PC-9 (cell line): ENCODE measurements around the gene TAF11L3. TPM values are rescaled to one million over a fixed set of nuclear protein-coding genes. Genes with fewer than 3 reads are reported as not detected.
"Not testable (repeated sequence)": the region's sequence is repeated elsewhere in the genome, so short reads cannot be mapped to it uniquely, and the experiment has no call there.

Experiments used
- BruUV-seq: library from RNA; stranded (reverse); fragments of 400-500 nt; replicated peaks from 2 replicates; lab custom pipeline; 2021; lab: Mats Ljungman, UMichigan
- CTCF ChIA-PET: fragments of 300-600 bp; sonication (Branson Sonifier 250); formaldehyde crosslinking; loops from one replicate; lab custom pipeline; 2022; ENCODE audit warnings: antibody characterized with exemption; lab: Charles Lee
- POLR2A ChIA-PET: fragments of 300-600 bp; sonication (Branson Sonifier 250); formaldehyde crosslinking; loops from one replicate; lab custom pipeline; 2022; ENCODE audit warnings: antibody characterized with exemption; ENCODE audit not compliant: unreplicated experiment; lab: Charles Lee
- DNase-seq, 2 experiments: peaks; one replicate each; pipeline versions ENCODE4 v3.0.0 to v3.0.0-alpha.2; 2015 to 2022; ENCODE audit warnings: mixed read lengths in 1 of 2
- H2AFZ ChIP-seq: fragments of 200-600 bp; sonication (generic); 2 replicates; pipeline ENCODE4 v1.8.1; 2017; ENCODE audit warnings: antibody characterized with exemption
- H3F3A ChIP-seq: fragments of 200-600 bp; sonication (generic); 2 replicates; pipeline ENCODE4 v1.8.1; 2017; ENCODE audit warnings: antibody characterized with exemption, mild to moderate bottlenecking, low read depth; ENCODE audit not compliant: insufficient read depth
- H3K27ac ChIP-seq: fragments of 200-600 bp; sonication (generic); 2 replicates; pipeline ENCODE4 v1.6.1; 2016; ENCODE audit warnings: mixed run types
- H3K27me3 ChIP-seq: fragments of 200-600 bp; sonication (generic); 2 replicates; pipeline ENCODE4 v1.6.1; 2016; ENCODE audit warnings: low read depth, mixed run types; ENCODE audit not compliant: insufficient read depth
- H3K36me3 ChIP-seq: fragments of 200-600 bp; sonication (generic); 2 replicates; pipeline ENCODE4 v1.6.1; 2016; ENCODE audit warnings: low read depth, mixed run types
- H3K4me1 ChIP-seq: fragments of 200-600 bp; sonication (generic); replicated peaks from 2 replicates; pipeline ENCODE4 v1.6.1; 2016; ENCODE audit warnings: mixed run types; ENCODE audit not compliant: insufficient read depth
- H3K4me2 ChIP-seq: fragments of 200-600 bp; sonication (generic); 2 replicates; pipeline ENCODE4 v1.6.1; 2017; ENCODE audit warnings: mixed run types
- H3K4me3 ChIP-seq: fragments of 200-600 bp; sonication (generic); 2 replicates; pipeline ENCODE4 v1.6.1; 2016; ENCODE audit warnings: mixed run types
- H3K79me2 ChIP-seq: fragments of 200-600 bp; sonication (generic); 2 replicates; pipeline ENCODE4 v1.6.1; 2017; ENCODE audit warnings: low read depth, mixed run types
- H3K9me2 ChIP-seq: fragments of 200-600 bp; sonication (generic); 2 replicates; pipeline ENCODE4 v1.8.1; 2017; ENCODE audit warnings: mild to moderate bottlenecking; ENCODE audit not compliant: insufficient read depth
- H3K9me3 ChIP-seq: fragments of 200-600 bp; sonication (generic); 2 replicates; pipeline ENCODE4 v1.8.1; 2016; ENCODE audit warnings: low read depth; ENCODE audit not compliant: insufficient read depth
- H4K20me1 ChIP-seq: fragments of 200-600 bp; sonication (generic); 2 replicates; pipeline ENCODE4 v1.8.1; 2017; ENCODE audit not compliant: insufficient read depth
- EZH2 ChIP-seq: fragments of 200-600 bp; sonication (generic); IDR thresholded peaks from 2 replicates; pipeline ENCODE4 v1.8.0; 2017; ENCODE audit warnings: antibody characterized with exemption, low read depth
- intact Hi-C: fragments of 100-400 bp; cut with micrococcal nuclease; formaldehyde crosslinking; loops from one replicate; pipeline ENCODE4 v1.10.0; 2022; ENCODE audit not compliant: unreplicated experiment
- total RNA-seq: library from RNA; stranded (reverse); gene quantifications from 2 replicates; pipeline ENCODE4 v1.2.3, GENCODE V29; 2021
- TF ChIP-seq, protein P1 (sequence below): fragments of 200-600 bp; sonication (generic); conservative IDR thresholded peaks from 2 replicates; pipeline ENCODE4 v1.6.1; 2017; ENCODE audit warnings: mixed run types, antibody characterized with exemption, mild to moderate bottlenecking, moderate library complexity

TAF11L3 gene
- total RNA-seq, 1 experiment from 2014 or later = not detected

DNA sequence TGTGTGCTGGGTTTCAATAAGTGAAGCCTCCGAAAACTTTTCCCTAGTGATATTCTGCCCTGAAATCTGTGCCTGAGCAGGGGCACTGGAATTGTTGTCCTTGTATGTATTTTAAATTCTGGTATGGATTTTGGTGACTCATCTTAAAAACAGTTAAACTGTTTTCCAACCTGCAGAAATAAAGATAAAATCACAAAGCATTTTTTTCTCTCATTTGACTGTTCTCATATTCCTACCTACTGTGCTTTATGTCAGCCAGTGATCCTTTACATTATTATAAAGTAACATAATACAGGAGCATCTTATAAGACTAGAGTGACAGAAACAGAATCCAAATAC is 31.0 kb upstream of the TAF11L3 start:
- H3K27me3 ChIP-seq = peaks cover 7% of the 10 kb centered on the region
- no peak for DNase-seq
- H2AFZ ChIP-seq = no peak overlapping the region
- H3K36me3 ChIP-seq = no peaks in the 10 kb centered on the region
- ChIA-PET CTCF (no interaction called here), POLR2A (no interaction called here)
- H3K4me1 ChIP-seq = no peaks in the 10 kb centered on the region
- H4K20me1 ChIP-seq = no peaks in the 10 kb centered on the region
- H3K27ac ChIP-seq = no peak overlapping the region
- TF ChIP-seq, protein P1, sequence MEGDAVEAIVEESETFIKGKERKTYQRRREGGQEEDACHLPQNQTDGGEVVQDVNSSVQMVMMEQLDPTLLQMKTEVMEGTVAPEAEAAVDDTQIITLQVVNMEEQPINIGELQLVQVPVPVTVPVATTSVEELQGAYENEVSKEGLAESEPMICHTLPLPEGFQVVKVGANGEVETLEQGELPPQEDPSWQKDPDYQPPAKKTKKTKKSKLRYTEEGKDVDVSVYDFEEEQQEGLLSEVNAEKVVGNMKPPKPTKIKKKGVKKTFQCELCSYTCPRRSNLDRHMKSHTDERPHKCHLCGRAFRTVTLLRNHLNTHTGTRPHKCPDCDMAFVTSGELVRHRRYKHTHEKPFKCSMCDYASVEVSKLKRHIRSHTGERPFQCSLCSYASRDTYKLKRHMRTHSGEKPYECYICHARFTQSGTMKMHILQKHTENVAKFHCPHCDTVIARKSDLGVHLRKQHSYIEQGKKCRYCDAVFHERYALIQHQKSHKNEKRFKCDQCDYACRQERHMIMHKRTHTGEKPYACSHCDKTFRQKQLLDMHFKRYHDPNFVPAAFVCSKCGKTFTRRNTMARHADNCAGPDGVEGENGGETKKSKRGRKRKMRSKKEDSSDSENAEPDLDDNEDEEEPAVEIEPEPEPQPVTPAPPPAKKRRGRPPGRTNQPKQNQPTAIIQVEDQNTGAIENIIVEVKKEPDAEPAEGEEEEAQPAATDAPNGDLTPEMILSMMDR = no peak
- no peak for TF ChIP-seq EZH2
- H3K9me3 ChIP-seq = no peaks in the 10 kb centered on the region
- no peaks in the 10 kb centered on the region for H3K9me2 ChIP-seq
- no peak overlapping the region for H3K4me3 ChIP-seq
- H3K79me2 ChIP-seq = no peaks in the 10 kb centered on the region
- no TSS peak for BruUV-seq
- no peak overlapping the region for H3K4me2 ChIP-seq
- intact Hi-C loops = no loop called here
- no peaks in the 10 kb centered on the region for H3F3A ChIP-seq

DNA sequence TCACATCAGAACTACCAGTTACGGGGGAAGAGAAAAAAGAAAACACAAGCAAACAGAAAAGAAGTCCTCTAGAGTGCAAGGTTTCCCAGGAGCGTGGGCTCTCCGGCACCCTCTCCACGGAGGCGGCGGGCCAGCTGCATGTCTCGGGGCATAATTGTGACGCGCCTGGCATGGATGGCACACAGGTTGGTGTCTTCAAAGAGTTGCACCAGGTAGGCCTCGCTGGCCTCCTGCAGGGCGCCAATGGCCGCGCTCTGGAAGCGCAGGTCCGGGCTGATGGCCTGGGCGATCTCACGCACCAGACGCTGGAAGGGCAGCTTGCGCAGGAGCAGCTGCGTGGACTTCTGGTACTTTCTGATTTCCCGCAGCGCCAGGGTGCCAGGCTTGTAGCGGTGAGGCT is 26.9 kb upstream of the TAF11L3 start:
- H3K9me2 ChIP-seq, BruUV-seq, DNase-seq, H4K20me1 ChIP-seq, POLR2A ChIA-PET, H3F3A ChIP-seq, H3K4me1 ChIP-seq, H3K27ac ChIP-seq, CTCF ChIA-PET, H3K36me3 ChIP-seq, H3K79me2 ChIP-seq, H3K4me3 ChIP-seq, H3K9me3 ChIP-seq, intact Hi-C loops, H2AFZ ChIP-seq, H3K4me2 ChIP-seq: not testable (repeated sequence)
- peaks cover 22% of the 10 kb centered on the region; the same call in 1 of the 2 replicates for H3K27me3 ChIP-seq

DNA sequence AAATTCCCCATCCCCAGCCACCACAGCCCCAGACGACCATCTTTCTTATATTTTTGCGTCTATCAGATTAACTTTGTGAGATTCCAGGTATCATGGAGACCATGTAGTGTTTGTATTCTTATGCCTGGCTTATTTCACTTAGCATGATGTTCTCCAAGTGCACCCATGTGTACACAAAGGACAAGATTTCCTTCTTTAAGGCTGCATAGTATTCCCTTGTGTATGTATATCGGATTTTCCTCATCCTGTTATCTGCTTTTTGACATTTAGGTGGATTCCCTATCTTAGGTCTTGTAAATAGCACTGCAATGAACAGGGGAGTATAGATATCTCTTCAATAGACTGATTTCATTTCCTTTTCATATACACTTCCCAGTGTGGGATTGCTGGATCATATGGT is 25.4 kb upstream of the TAF11L3 start:
- Histone ChIP-seq H3K4me1 (no peaks in the 10 kb centered on the region), H3K4me2 (no peak overlapping the region), H3K79me2 (no peaks in the 10 kb centered on the region), H3K9me3 (no peaks in the 10 kb centered on the region), H4K20me1 (no peaks in the 10 kb centered on the region), H3K36me3 (no peaks in the 10 kb centered on the region), H3K9me2 (no peaks in the 10 kb centered on the region), H3F3A (no peaks in the 10 kb centered on the region), H3K4me3 (no peak overlapping the region), H3K27me3 (peaks cover 28% of the 10 kb centered on the region; the same call in 1 of the 2 replicates), H2AFZ (no peak overlapping the region), H3K27ac (no peak overlapping the region)
- ChIA-PET POLR2A (no interaction called here), CTCF (interaction anchor here (0.7 kb wide), 1 partner anchor 452 kb away, joined by 7 read pairs; no protein-coding TSS in a partner anchor)
- TF ChIP-seq, protein P1 = no peak
- no peak for TF ChIP-seq EZH2
- intact Hi-C loops = no loop called here
- no peak for DNase-seq
- no TSS peak for BruUV-seq

DNA sequence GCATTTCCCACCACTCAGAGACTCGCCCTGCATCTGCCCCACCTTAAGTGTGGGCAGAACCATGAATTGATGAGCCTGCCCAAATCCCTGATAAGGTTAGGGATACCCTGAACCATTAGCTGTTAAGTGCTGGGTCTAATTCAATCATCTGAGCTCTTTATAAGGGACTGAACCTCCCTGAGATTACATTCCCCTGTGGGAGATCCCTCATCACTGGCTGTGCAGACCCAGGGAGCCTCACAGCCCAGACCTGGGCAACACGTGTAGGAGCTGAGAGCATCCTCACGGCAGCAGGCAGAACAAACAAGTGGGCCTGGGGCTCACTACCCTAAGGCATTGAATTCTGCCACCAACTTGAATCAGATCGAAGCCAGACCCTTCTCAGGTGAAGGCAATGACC is 20.7 kb upstream of the TAF11L3 start:
- Histone ChIP-seq H3K27ac (no peak overlapping the region), H3K9me3 (0 out of 2 replicates have a peak, but pooled peaks cover 5% of the 10 kb centered on the region), H3K27me3 (peaks cover 41% of the 10 kb centered on the region), H3K4me3 (no peak overlapping the region), H3K4me2 (no peak overlapping the region), H4K20me1 (no peaks in the 10 kb centered on the region), H3K4me1 (no peaks in the 10 kb centered on the region), H3F3A (no peaks in the 10 kb centered on the region), H3K79me2 (no peaks in the 10 kb centered on the region), H3K9me2 (no peaks in the 10 kb centered on the region), H3K36me3 (no peaks in the 10 kb centered on the region), H2AFZ (no peak overlapping the region)
- TF ChIP-seq EZH2 = no peak
- TF ChIP-seq, protein P1 = no peak
- POLR2A ChIA-PET = no interaction called here
- intact Hi-C loops = no loop called here
- DNase-seq = no peak
- CTCF ChIA-PET = no interaction called here
- no TSS peak for BruUV-seq

DNA sequence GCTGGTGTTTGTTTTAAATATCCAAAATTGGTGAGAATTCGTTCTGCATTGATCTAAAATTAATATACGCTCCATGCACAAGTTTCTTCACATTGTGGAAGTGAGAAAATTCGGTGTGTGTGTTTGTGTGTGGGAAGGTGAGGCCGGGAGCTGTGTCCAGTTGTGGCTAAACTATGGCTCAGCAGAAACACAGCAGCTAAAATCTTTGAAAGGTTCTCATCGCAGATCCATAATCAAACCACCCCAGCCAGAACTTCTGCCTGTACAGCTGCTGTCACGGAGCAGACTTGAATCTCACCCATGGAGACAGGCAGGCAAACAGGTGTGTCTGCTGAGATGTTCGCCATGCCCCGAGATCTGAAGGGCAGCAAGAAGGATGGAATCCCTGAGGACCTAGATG is 20.2 kb upstream of the TAF11L3 start, which contains the start of gene TAF11L2:
Gene TAF11L2 (plus strand): TSS at position 301 of the 400 bp plus-strand sequence.
- H3K27me3 ChIP-seq = peaks cover 36% of the 10 kb centered on the region
- H2AFZ ChIP-seq, CTCF ChIA-PET, H3K4me1 ChIP-seq, H3K27ac ChIP-seq, H3K36me3 ChIP-seq, DNase-seq, H3K4me3 ChIP-seq, BruUV-seq, H3K9me2 ChIP-seq, H3K79me2 ChIP-seq, H3F3A ChIP-seq, H3K9me3 ChIP-seq, H3K4me2 ChIP-seq, H4K20me1 ChIP-seq, POLR2A ChIA-PET, intact Hi-C loops: not testable (repeated sequence)
